ENCODE data around the gene FTO. TPM values are rescaled to one million over a fixed set of nuclear protein-coding genes. Genes with fewer than 3 reads are reported as not detected.

Gene FTO
- total and polyA plus RNA-seq, 2 of the 13 experiments (the other 11 are each of a cell fraction or from before 2014, with no cell fraction given), result 41.6 to 55.8 TPM

DNA sequence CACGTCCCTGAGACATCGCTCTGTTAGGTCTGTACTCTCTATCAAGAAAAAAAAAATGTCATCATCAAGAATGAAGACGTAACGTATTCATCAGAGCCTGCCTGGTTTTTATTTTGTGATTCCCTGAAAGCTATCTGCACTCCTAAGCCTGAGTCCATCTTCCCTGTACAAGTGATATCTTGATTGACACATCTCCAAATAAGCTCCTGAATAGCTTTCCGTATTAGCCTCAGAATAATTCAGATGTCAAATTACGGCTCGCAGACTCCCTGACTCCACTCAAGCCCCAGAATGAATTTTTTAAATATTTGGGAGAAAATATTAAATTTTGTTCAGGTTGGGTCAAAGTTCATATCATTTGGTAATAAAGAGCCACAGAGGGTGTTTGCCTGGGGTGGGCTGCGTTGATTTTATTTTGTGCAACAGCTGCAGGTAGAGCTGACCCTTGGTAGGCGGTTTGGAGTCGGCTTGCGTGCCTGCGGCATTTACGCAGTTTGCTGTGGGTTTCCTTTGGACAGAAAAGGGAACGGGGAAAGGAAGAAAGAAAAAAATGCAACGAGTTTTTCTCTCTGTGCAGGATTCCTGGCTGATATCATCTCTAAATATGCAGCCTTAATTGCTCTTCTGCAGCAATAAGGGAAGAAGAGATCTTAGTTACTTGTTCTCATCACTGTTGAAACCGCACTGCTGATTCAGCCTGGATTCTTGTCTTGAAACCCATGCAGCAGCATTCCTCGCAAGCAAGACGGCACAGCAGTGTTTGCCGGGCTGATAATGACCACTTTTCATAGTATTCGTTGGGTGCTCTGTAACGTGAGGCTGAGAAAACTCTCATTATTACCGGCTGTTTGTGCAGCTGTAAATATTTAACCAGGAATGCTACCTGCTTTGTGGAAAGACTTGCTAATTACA lies 467.9 kb downstream of the FTO start (continued):
- TF ChIP-seq, protein P1, sequence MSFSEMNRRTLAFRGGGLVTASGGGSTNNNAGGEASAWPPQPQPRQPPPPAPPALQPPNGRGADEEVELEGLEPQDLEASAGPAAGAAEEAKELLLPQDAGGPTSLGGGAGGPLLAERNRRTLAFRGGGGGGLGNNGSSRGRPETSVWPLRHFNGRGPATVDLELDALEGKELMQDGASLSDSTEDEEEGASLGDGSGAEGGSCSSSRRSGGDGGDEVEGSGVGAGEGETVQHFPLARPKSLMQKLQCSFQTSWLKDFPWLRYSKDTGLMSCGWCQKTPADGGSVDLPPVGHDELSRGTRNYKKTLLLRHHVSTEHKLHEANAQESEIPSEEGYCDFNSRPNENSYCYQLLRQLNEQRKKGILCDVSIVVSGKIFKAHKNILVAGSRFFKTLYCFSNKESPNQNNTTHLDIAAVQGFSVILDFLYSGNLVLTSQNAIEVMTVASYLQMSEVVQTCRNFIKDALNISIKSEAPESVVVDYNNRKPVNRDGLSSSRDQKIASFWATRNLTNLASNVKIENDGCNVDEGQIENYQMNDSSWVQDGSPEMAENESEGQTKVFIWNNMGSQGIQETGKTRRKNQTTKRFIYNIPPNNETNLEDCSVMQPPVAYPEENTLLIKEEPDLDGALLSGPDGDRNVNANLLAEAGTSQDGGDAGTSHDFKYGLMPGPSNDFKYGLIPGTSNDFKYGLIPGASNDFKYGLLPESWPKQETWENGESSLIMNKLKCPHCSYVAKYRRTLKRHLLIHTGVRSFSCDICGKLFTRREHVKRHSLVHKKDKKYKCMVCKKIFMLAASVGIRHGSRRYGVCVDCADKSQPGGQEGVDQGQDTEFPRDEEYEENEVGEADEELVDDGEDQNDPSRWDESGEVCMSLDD (CRISPR knock-in tag; IDR thresholded peaks at IDR 0.05; ENCODE audit: borderline replicate concordance), result no peak
- TF ChIP-seq ZNF790 (CRISPR knock-in tag; IDR thresholded peaks at IDR 0.05; ENCODE audit: borderline replicate concordance) (no peak), HIVEP1 (CRISPR knock-in tag; IDR thresholded peaks at IDR 0.05) (no peak), ZNF232 (CRISPR knock-in tag; IDR thresholded peaks at IDR 0.05; ENCODE audit: borderline replicate concordance) (no peak), ZMYM4 (CRISPR knock-in tag; IDR thresholded peaks at IDR 0.05) (0 out of 2 replicates have a peak, but pooled peaks have one; percentile 13), NRL (CRISPR knock-in tag; IDR thresholded peaks at IDR 0.05; ENCODE audit: borderline replicate concordance) (no peak), PHF8 (CRISPR knock-in tag; IDR thresholded peaks at IDR 0.05) (no peak), SMARCE1 (IDR thresholded peaks at IDR 0.05; ENCODE audit: borderline replicate concordance) (no peak), NFE2 (CRISPR knock-in tag; IDR thresholded peaks at IDR 0.05) (no peak), ZNF773 (CRISPR knock-in tag; IDR thresholded peaks at IDR 0.05; ENCODE audit: borderline replicate concordance) (no peak)
- TF ChIP-seq, protein P2, sequence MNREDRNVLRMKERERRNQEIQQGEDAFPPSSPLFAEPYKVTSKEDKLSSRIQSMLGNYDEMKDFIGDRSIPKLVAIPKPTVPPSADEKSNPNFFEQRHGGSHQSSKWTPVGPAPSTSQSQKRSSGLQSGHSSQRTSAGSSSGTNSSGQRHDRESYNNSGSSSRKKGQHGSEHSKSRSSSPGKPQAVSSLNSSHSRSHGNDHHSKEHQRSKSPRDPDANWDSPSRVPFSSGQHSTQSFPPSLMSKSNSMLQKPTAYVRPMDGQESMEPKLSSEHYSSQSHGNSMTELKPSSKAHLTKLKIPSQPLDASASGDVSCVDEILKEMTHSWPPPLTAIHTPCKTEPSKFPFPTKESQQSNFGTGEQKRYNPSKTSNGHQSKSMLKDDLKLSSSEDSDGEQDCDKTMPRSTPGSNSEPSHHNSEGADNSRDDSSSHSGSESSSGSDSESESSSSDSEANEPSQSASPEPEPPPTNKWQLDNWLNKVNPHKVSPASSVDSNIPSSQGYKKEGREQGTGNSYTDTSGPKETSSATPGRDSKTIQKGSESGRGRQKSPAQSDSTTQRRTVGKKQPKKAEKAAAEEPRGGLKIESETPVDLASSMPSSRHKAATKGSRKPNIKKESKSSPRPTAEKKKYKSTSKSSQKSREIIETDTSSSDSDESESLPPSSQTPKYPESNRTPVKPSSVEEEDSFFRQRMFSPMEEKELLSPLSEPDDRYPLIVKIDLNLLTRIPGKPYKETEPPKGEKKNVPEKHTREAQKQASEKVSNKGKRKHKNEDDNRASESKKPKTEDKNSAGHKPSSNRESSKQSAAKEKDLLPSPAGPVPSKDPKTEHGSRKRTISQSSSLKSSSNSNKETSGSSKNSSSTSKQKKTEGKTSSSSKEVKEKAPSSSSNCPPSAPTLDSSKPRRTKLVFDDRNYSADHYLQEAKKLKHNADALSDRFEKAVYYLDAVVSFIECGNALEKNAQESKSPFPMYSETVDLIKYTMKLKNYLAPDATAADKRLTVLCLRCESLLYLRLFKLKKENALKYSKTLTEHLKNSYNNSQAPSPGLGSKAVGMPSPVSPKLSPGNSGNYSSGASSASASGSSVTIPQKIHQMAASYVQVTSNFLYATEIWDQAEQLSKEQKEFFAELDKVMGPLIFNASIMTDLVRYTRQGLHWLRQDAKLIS (CRISPR knock-in tag; IDR thresholded peaks at IDR 0.05), result no peak
- TF ChIP-seq, protein P3, sequence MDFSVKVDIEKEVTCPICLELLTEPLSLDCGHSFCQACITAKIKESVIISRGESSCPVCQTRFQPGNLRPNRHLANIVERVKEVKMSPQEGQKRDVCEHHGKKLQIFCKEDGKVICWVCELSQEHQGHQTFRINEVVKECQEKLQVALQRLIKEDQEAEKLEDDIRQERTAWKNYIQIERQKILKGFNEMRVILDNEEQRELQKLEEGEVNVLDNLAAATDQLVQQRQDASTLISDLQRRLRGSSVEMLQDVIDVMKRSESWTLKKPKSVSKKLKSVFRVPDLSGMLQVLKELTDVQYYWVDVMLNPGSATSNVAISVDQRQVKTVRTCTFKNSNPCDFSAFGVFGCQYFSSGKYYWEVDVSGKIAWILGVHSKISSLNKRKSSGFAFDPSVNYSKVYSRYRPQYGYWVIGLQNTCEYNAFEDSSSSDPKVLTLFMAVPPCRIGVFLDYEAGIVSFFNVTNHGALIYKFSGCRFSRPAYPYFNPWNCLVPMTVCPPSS (IDR thresholded peaks at IDR 0.05), result no peak
- TF ChIP-seq, protein P4, sequence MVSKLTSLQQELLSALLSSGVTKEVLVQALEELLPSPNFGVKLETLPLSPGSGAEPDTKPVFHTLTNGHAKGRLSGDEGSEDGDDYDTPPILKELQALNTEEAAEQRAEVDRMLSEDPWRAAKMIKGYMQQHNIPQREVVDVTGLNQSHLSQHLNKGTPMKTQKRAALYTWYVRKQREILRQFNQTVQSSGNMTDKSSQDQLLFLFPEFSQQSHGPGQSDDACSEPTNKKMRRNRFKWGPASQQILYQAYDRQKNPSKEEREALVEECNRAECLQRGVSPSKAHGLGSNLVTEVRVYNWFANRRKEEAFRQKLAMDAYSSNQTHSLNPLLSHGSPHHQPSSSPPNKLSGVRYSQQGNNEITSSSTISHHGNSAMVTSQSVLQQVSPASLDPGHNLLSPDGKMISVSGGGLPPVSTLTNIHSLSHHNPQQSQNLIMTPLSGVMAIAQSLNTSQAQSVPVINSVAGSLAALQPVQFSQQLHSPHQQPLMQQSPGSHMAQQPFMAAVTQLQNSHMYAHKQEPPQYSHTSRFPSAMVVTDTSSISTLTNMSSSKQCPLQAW (CRISPR knock-in tag; IDR thresholded peaks at IDR 0.05), result no peak; the same call in 1 of the 2 replicates
- TF ChIP-seq, protein P5, sequence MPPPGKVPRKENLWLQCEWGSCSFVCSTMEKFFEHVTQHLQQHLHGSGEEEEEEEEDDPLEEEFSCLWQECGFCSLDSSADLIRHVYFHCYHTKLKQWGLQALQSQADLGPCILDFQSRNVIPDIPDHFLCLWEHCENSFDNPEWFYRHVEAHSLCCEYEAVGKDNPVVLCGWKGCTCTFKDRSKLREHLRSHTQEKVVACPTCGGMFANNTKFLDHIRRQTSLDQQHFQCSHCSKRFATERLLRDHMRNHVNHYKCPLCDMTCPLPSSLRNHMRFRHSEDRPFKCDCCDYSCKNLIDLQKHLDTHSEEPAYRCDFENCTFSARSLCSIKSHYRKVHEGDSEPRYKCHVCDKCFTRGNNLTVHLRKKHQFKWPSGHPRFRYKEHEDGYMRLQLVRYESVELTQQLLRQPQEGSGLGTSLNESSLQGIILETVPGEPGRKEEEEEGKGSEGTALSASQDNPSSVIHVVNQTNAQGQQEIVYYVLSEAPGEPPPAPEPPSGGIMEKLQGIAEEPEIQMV (CRISPR knock-in tag; IDR thresholded peaks at IDR 0.05; ENCODE audit: low read depth), result no peak
- TF ChIP-seq, protein P6, sequence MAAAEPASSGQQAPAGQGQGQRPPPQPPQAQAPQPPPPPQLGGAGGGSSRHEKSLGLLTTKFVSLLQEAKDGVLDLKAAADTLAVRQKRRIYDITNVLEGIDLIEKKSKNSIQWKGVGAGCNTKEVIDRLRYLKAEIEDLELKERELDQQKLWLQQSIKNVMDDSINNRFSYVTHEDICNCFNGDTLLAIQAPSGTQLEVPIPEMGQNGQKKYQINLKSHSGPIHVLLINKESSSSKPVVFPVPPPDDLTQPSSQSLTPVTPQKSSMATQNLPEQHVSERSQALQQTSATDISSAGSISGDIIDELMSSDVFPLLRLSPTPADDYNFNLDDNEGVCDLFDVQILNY (CRISPR knock-in tag; conservative IDR thresholded peaks at IDR 0.05), result no peak
